Adipocyte (in vitro differentiated cells): ENCODE data around the gene POLR2B.
A peak's percentile ranks its signal among the peaks of the same experiment; 100 is the strongest.
"Not testable (repeated sequence)": the region's sequence is repeated elsewhere in the genome, so short reads cannot be mapped to it uniquely, and the experiment has no call there.

Source experiments
- DNase-seq: peaks from one replicate; pipeline ENCODE4 v3.0.0-alpha.2; 2015; ENCODE audit warnings: low read depth
- H3K27me3 ChIP-seq: replicated peaks from 2 replicates; pipeline ENCODE4 v1.7.0; 2013; ENCODE audit warnings: mild to moderate bottlenecking, low read length, moderate library complexity; ENCODE audit not compliant: control insufficient read depth, insufficient read depth
- H3K36me3 ChIP-seq: 2 replicates; pipeline ENCODE4 v1.7.0; 2013; ENCODE audit warnings: low read length, mild to moderate bottlenecking, moderate library complexity; ENCODE audit not compliant: control insufficient read depth, insufficient read depth, severe bottlenecking
- H3K4me1 ChIP-seq: 2 replicates; pipeline ENCODE4 v1.7.0; 2013; ENCODE audit warnings: mild to moderate bottlenecking, low read length, moderate library complexity; ENCODE audit not compliant: control insufficient read depth, insufficient read depth
- H3K4me3 ChIP-seq: 2 replicates; pipeline ENCODE4 v1.7.0; 2013; ENCODE audit warnings: mild to moderate bottlenecking, low read length, moderate library complexity
- H3K9ac ChIP-seq: 2 replicates; pipeline ENCODE4 v1.7.0; 2013; ENCODE audit warnings: mild to moderate bottlenecking, low read length, moderate library complexity
- H3K9me3 ChIP-seq: 2 replicates; pipeline ENCODE4 v1.7.0; 2013; ENCODE audit warnings: mild to moderate bottlenecking, low read length, moderate library complexity; ENCODE audit not compliant: control insufficient read depth

POLR2B gene

GRCh38 chr4:56978750-56979303 is at the start of gene POLR2B:
TSS of gene POLR2B (plus strand) at chr4:56978896. CDS start at chr4:56978986, 90 bp downstream.
- peak within 1 kb of the TSS; percentile 93 for H3K4me3 ChIP-seq
- no peaks in the 10 kb centered on the region for H3K27me3 ChIP-seq
- H3K36me3 ChIP-seq, result peaks cover 10% of the 10 kb centered on the region
- peak within 1 kb of the TSS; percentile 95 for H3K9ac ChIP-seq
- DNase-seq, result peak; percentile 98
- H3K4me1 ChIP-seq, result peaks cover 34% of the 10 kb centered on the region
- H3K9me3 ChIP-seq, result no peaks in the 10 kb centered on the region

GRCh38 chr4:56930638-56931037 is 48.1 kb upstream of the POLR2B start:
- no peaks in the 10 kb centered on the region for H3K9me3 ChIP-seq
- no peak for DNase-seq
- peaks cover 38% of the 10 kb centered on the region for H3K36me3 ChIP-seq
- no peak overlapping the region for H3K4me3 ChIP-seq
- no peaks in the 10 kb centered on the region for H3K27me3 ChIP-seq
- H3K9ac ChIP-seq, result no peak overlapping the region
- peaks cover 14% of the 10 kb centered on the region for H3K4me1 ChIP-seq

- Histone ChIP-seq H3K9me3 (no peaks in the 10 kb centered on the region), H3K36me3 (peaks cover 31% of the 10 kb centered on the region), H3K9ac (no peak overlapping the region), H3K4me1 (peaks cover 15% of the 10 kb centered on the region), H3K4me3 (no peak overlapping the region), H3K27me3 (no peaks in the 10 kb centered on the region)
- no peak for DNase-seq
Measured at GRCh38 chr4:56931924-56932323, 46.8 kb upstream of the POLR2B start.

GRCh38 chr4:56937262-56937661 is 41.4 kb upstream of the POLR2B start:
- Histone ChIP-seq H3K9ac (no peak overlapping the region), H3K9me3 (no peaks in the 10 kb centered on the region), H3K27me3 (no peaks in the 10 kb centered on the region), H3K4me1 (peaks cover 23% of the 10 kb centered on the region), H3K36me3 (peaks cover 17% of the 10 kb centered on the region), H3K4me3 (no peak overlapping the region)
- DNase-seq, result peak; percentile 74

GRCh38 chr4:56939826-56940225 is 38.9 kb upstream of the POLR2B start:
- not testable (repeated sequence) for H3K9ac ChIP-seq, DNase-seq
- H3K36me3 ChIP-seq, result peaks cover 17% of the 10 kb centered on the region

GRCh38 chr4:56940403-56940802 is 38.3 kb upstream of the POLR2B start:
- no peak overlapping the region for H3K9ac ChIP-seq
- no peak for DNase-seq

More at GRCh38 chr4:56939826-56940225, 38.9 kb upstream of the POLR2B start:
- H3K27me3 ChIP-seq, H3K4me1 ChIP-seq, H3K4me3 ChIP-seq, H3K9me3 ChIP-seq: not testable (repeated sequence)

GRCh38 chr4:56940971-56941370 is 37.7 kb upstream of the POLR2B start:
- H3K9me3 ChIP-seq, result no peaks in the 10 kb centered on the region
- H3K27me3 ChIP-seq, result no peaks in the 10 kb centered on the region
- no peak overlapping the region for H3K9ac ChIP-seq
- H3K36me3 ChIP-seq, result peaks cover 17% of the 10 kb centered on the region
- peaks cover 9% of the 10 kb centered on the region for H3K4me1 ChIP-seq
- H3K4me3 ChIP-seq, result no peak overlapping the region
- no peak for DNase-seq

More at GRCh38 chr4:56940403-56940802, 38.3 kb upstream of the POLR2B start:
- H3K27me3 ChIP-seq, result no peaks in the 10 kb centered on the region
- no peak overlapping the region for H3K4me3 ChIP-seq
- peaks cover 17% of the 10 kb centered on the region for H3K36me3 ChIP-seq
- H3K4me1 ChIP-seq, result peaks cover 9% of the 10 kb centered on the region
- H3K9me3 ChIP-seq, result no peaks in the 10 kb centered on the region

- Histone ChIP-seq H3K4me3 (no peak overlapping the region), H3K36me3 (peaks cover 17% of the 10 kb centered on the region), H3K9me3 (no peaks in the 10 kb centered on the region), H3K9ac (no peak overlapping the region), H3K27me3 (no peaks in the 10 kb centered on the region), H3K4me1 (peaks cover 9% of the 10 kb centered on the region)
- DNase-seq, result no peak
Measured at GRCh38 chr4:56941403-56941802, 37.3 kb upstream of the POLR2B start.

GRCh38 chr4:56953680-56954520 is 24.8 kb upstream of the POLR2B start:
- no peak overlapping the region for H3K9ac ChIP-seq
- DNase-seq, result no peak
- no peak overlapping the region for H3K4me3 ChIP-seq
- no peaks in the 10 kb centered on the region for H3K9me3 ChIP-seq
- no peaks in the 10 kb centered on the region for H3K27me3 ChIP-seq
- H3K36me3 ChIP-seq, result no peaks in the 10 kb centered on the region
- H3K4me1 ChIP-seq, result peaks cover 17% of the 10 kb centered on the region

- peak overlapping the region; percentile 56 for H3K4me3 ChIP-seq
- DNase-seq, result peak; percentile 99
- peak overlapping the region; percentile 3 for H3K9ac ChIP-seq
Measured at GRCh38 chr4:56958111-56958517, 20.6 kb upstream of the POLR2B start.

GRCh38 chr4:56959100-56959499 is 19.6 kb upstream of the POLR2B start:
- DNase-seq, result peak; percentile 35
- Histone ChIP-seq H3K9me3 (no peaks in the 10 kb centered on the region), H3K36me3 (peaks cover 28% of the 10 kb centered on the region)

More at GRCh38 chr4:56958111-56958517, 20.6 kb upstream of the POLR2B start:
- Histone ChIP-seq H3K9me3 (no peaks in the 10 kb centered on the region), H3K4me1 (peaks cover 21% of the 10 kb centered on the region), H3K27me3 (no peaks in the 10 kb centered on the region), H3K36me3 (peaks cover 19% of the 10 kb centered on the region)

More at GRCh38 chr4:56959100-56959499, 19.6 kb upstream of the POLR2B start:
- Histone ChIP-seq H3K27me3 (no peaks in the 10 kb centered on the region), H3K4me3 (no peak overlapping the region), H3K9ac (no peak overlapping the region), H3K4me1 (peaks cover 21% of the 10 kb centered on the region)
